Stimulated activated CD4-positive, alpha-beta T cell treated with anti-CD3 and anti-CD28 coated beads, Interleukin-4, amount 100 ng/mL, for 1 hour (primary cell): ENCODE results near the gene C2CD4B.

ENCODE experiments used
- DNase-seq: peaks from one replicate; pipeline ENCODE4 v3.0.0-alpha.2; 2020

Gene C2CD4B

DNA sequence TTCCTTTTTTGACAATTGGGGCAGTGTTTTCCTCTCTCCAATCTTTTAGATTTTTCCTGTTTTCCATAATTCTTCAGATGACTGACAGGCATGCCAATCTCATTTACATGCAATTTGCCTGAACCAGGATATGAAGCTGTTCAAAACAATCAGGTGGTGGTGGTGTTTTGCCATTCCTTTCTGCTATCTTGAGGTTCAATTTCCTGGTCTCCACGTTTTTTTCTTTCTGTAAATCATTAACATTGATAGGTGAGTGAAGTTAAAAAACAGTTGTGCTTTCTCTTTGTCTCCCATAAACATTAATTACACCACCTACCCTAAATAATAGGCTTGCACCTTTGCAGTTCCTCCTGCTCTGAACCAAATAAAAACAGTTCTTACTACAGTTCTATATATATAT is 49.2 kb downstream of the C2CD4B start:
- DNase-seq = no peak
